IMR-90 (cell line): ENCODE measurements around the gene SPARC.

ENCODE experiments used
- BHLHE40 ChIP-seq: fragments of 150-350 bp; IDR thresholded peaks from 2 replicates; pipeline ENCODE4 v1.6.1; 2016; ENCODE audit warnings: mild to moderate bottlenecking, low read depth, low read length
- CEBPB ChIP-seq: IDR thresholded peaks from 2 replicates; pipeline ENCODE4 v1.6.1; 2012; ENCODE audit warnings: low read depth, low read length, improper control_type of control experiment
- CTCF ChIP-seq: conservative IDR thresholded peaks from 2 replicates; pipeline ENCODE4 v1.5.1; 2012; ENCODE audit warnings: mild to moderate bottlenecking, low read depth, low read length, improper control_type of control experiment
- FOS ChIP-seq: fragments of 150-350 bp; IDR thresholded peaks from 2 replicates; pipeline ENCODE4 v1.6.1; 2016; ENCODE audit warnings: low read depth, low read length
- MAZ ChIP-seq: IDR thresholded peaks from 2 replicates; pipeline ENCODE4 v1.6.1; 2012; ENCODE audit warnings: low read depth, mild to moderate bottlenecking, low read length, improper control_type of control experiment, moderate library complexity, borderline replicate concordance
- MXI1 ChIP-seq: IDR thresholded peaks from 2 replicates; pipeline ENCODE4 v1.6.1; 2012; ENCODE audit warnings: low read depth, mild to moderate bottlenecking, low read length, moderate library complexity, borderline replicate concordance
- NFE2L2 ChIP-seq: fragments of 150-350 bp; IDR thresholded peaks from 2 replicates; pipeline ENCODE4 v1.6.1; 2016; ENCODE audit warnings: low read depth, mild to moderate bottlenecking, low read length
- POLR2A ChIP-seq: IDR thresholded peaks from 2 replicates; pipeline ENCODE4 v1.6.1; 2012; ENCODE audit warnings: mild to moderate bottlenecking, low read depth, low read length
- RAD21 ChIP-seq: IDR thresholded peaks from 2 replicates; pipeline ENCODE4 v1.6.1; 2012; ENCODE audit warnings: low read length, improper control_type of control experiment
- RCOR1 ChIP-seq: IDR thresholded peaks from 2 replicates; pipeline ENCODE4 v1.6.1; 2012; ENCODE audit warnings: mild to moderate bottlenecking, low read length, improper control_type of control experiment; ENCODE audit not compliant: insufficient replicate concordance
- RFX5 ChIP-seq: IDR thresholded peaks from 2 replicates; pipeline ENCODE4 v1.8.0; 2012; ENCODE audit warnings: low read depth, mild to moderate bottlenecking, low read length, moderate library complexity
- SMC3 ChIP-seq: fragments of 150-350 bp; IDR thresholded peaks from 2 replicates; pipeline ENCODE4 v1.6.1; 2016; ENCODE audit warnings: low read depth, mild to moderate bottlenecking, antibody characterized with exemption, low read length, moderate library complexity

GRCh38 chr5:151721812-151722391, 35.2 kb upstream of the SPARC start:
- TF ChIP-seq CTCF (no peak), POLR2A (no peak), SMC3 (no peak), BHLHE40 (no peak), CEBPB (no peak), MXI1 (no peak), RCOR1 (no peak), MAZ (no peak), RFX5 (no peak), FOS (no peak), RAD21 (no peak), NFE2L2 (no peak)
